ENCODE data around the gene GALNT7.

GALNT7 gene

GRCh38 chr4:173169178-173169427, 492 bp downstream of the GALNT7 start:
- H3K4me1 ChIP-seq (ENCODE audit: control insufficient read depth in 2 of 2, insufficient read depth in 1 of 2, low read depth in 1 of 2, low read length in 2 of 2): peaks cover 5 to 6% of the 10 kb centered on the region in 2 donors
- H3K14ac ChIP-seq (ENCODE audit: low read length): peak overlapping the region; percentile 89
- H2BK12ac ChIP-seq (ENCODE audit: low read length): no peak overlapping the region
- no peak for DNase-seq (ENCODE audit: low spot score)
- H3K79me1 ChIP-seq (ENCODE audit: low read depth, low read length): peaks cover 4% of the 10 kb centered on the region
- no peak overlapping the region for H4K91ac ChIP-seq (ENCODE audit: low read depth, low read length, poor library complexity)
- peaks cover 0 to 6% of the 10 kb centered on the region in 2 donors for H3K9me3 ChIP-seq (replicated peaks in 1 of 2; ENCODE audit: control insufficient read depth in 2 of 2, insufficient read depth in 1 of 2, low read depth in 1 of 2, low read length in 2 of 2)
- no CpG with 5 or more reads among the region's 41 CpGs for WGBS, 2 donors (ENCODE audit: extremely low coverage in 2 of 2, insufficient read length in 2 of 2, insufficient replicate concordance in 1 of 2)
- H2BK120ac ChIP-seq (ENCODE audit: low read depth, low read length): no peak overlapping the region
- H3K18ac ChIP-seq (ENCODE audit: low read length): peak overlapping the region; percentile 100
- peak overlapping the region; percentile 96 for H3K23ac ChIP-seq (ENCODE audit: low read depth, low read length, poor library complexity)
- peak overlapping the region; percentile 75 to 91 for H3K4me3 ChIP-seq (ENCODE audit: low read length in 2 of 2)
- peak overlapping the region; percentile 75 for H2AK5ac ChIP-seq (ENCODE audit: low read depth, low read length)
- H3K4me2 ChIP-seq (ENCODE audit: insufficient read depth, low read length, poor library complexity, severe bottlenecking): peak overlapping the region; percentile 54
- peak overlapping the region; percentile 95 for H3K9ac ChIP-seq (ENCODE audit: low read depth, low read length, poor library complexity)
- H2BK15ac ChIP-seq (ENCODE audit: low read length): no peak overlapping the region
- H4K8ac ChIP-seq (ENCODE audit: low read depth, low read length): no peak overlapping the region
- H2AFZ ChIP-seq (ENCODE audit: low read length): peak overlapping the region; percentile 97
- peak overlapping the region; percentile 95 for H2BK5ac ChIP-seq (ENCODE audit: low read length)
- peak overlapping the region; percentile 99 for H3K27ac ChIP-seq (replicated peaks; ENCODE audit: low read length)
- H3K27me3 ChIP-seq (ENCODE audit: control insufficient read depth in 3 of 3, insufficient read depth in 3 of 3, low read depth in 1 of 3, low read length in 3 of 3): no peaks in the 10 kb centered on the region
- H3K4ac ChIP-seq (ENCODE audit: low read length): no peak overlapping the region
- peaks cover 0 to 4% of the 10 kb centered on the region in 2 donors for H3K36me3 ChIP-seq (replicated peaks in 1 of 2; ENCODE audit: control insufficient read depth in 2 of 2, insufficient read depth in 2 of 2, low read length in 2 of 2)

- H3K4me3 ChIP-seq (ENCODE audit: low read length in 2 of 2): peak overlapping the region; percentile 75 to 91
- peak overlapping the region; percentile 99 for H3K27ac ChIP-seq (replicated peaks; ENCODE audit: low read length)
- H3K4me2 ChIP-seq (ENCODE audit: insufficient read depth, low read length, poor library complexity, severe bottlenecking): peak overlapping the region; percentile 73
- H3K9me3 ChIP-seq (replicated peaks in 1 of 2; ENCODE audit: control insufficient read depth in 2 of 2, insufficient read depth in 1 of 2, low read depth in 1 of 2, low read length in 2 of 2): peaks cover 0 to 6% of the 10 kb centered on the region in 2 donors
- H3K9ac ChIP-seq (ENCODE audit: low read depth, low read length, poor library complexity): peak overlapping the region; percentile 95
- no CpG with 5 or more reads among the region's 92 CpGs for WGBS, 2 donors (ENCODE audit: extremely low coverage in 2 of 2, insufficient read length in 2 of 2, insufficient replicate concordance in 1 of 2)
- H2BK15ac ChIP-seq (ENCODE audit: low read length): no peak overlapping the region
- peak overlapping the region; percentile 96 for H3K18ac ChIP-seq (ENCODE audit: low read length)
- no peak overlapping the region for H3K4ac ChIP-seq (ENCODE audit: low read length)
- peak overlapping the region; percentile 97 for H2AFZ ChIP-seq (ENCODE audit: low read length)
- H3K27me3 ChIP-seq (ENCODE audit: control insufficient read depth in 3 of 3, insufficient read depth in 3 of 3, low read depth in 1 of 3, low read length in 3 of 3): no peaks in the 10 kb centered on the region
- H3K14ac ChIP-seq (ENCODE audit: low read length): peak overlapping the region; percentile 82
- no peak overlapping the region for H2BK120ac ChIP-seq (ENCODE audit: low read depth, low read length)
- peaks cover 6 to 7% of the 10 kb centered on the region in 2 donors for H3K4me1 ChIP-seq (ENCODE audit: control insufficient read depth in 2 of 2, insufficient read depth in 1 of 2, low read depth in 1 of 2, low read length in 2 of 2)
- peaks cover 0 to 4% of the 10 kb centered on the region in 2 donors for H3K36me3 ChIP-seq (replicated peaks in 1 of 2; ENCODE audit: control insufficient read depth in 2 of 2, insufficient read depth in 2 of 2, low read length in 2 of 2)
- no peak overlapping the region for H4K91ac ChIP-seq (ENCODE audit: low read depth, low read length, poor library complexity)
- peak overlapping the region; percentile 73 for H2BK12ac ChIP-seq (ENCODE audit: low read length)
- H2BK5ac ChIP-seq (ENCODE audit: low read length): peak overlapping the region; percentile 96
- H3K23ac ChIP-seq (ENCODE audit: low read depth, low read length, poor library complexity): peak overlapping the region; percentile 96
- peaks cover 5% of the 10 kb centered on the region for H3K79me1 ChIP-seq (ENCODE audit: low read depth, low read length)
- peak overlapping the region; percentile 82 for H4K8ac ChIP-seq (ENCODE audit: low read depth, low read length)
- H2AK5ac ChIP-seq (ENCODE audit: low read depth, low read length): peak overlapping the region; percentile 75
- DNase-seq (ENCODE audit: low spot score): peak; percentile 70
These were observed 994 bp downstream of the GALNT7 start for GRCh38 chr4:173169428-173170181.

- WGBS, 2 donors (ENCODE audit: extremely low coverage in 2 of 2, insufficient read length in 2 of 2, insufficient replicate concordance in 1 of 2): no CpG with 5 or more reads among the region's 13 CpGs
- no peak for DNase-seq (ENCODE audit: low spot score)
- H3K9me3 ChIP-seq (replicated peaks in 1 of 2; ENCODE audit: control insufficient read depth in 2 of 2, insufficient read depth in 1 of 2, low read depth in 1 of 2, low read length in 2 of 2): peaks cover 0 to 6% of the 10 kb centered on the region in 2 donors
These were observed 1.7 kb downstream of the GALNT7 start for GRCh38 chr4:173170182-173170778.

GRCh38 chr4:173171098-173171497, 2.5 kb downstream of the GALNT7 start:
- Histone ChIP-seq H2BK5ac (ENCODE audit: low read length) (no peak overlapping the region), H3K4ac (ENCODE audit: low read length) (no peak overlapping the region), H2AFZ (ENCODE audit: low read length) (no peak overlapping the region), H2BK120ac (ENCODE audit: low read depth, low read length) (no peak overlapping the region), H3K27me3 (ENCODE audit: control insufficient read depth in 3 of 3, insufficient read depth in 3 of 3, low read depth in 1 of 3, low read length in 3 of 3) (no peaks in the 10 kb centered on the region), H3K4me2 (ENCODE audit: insufficient read depth, low read length, poor library complexity, severe bottlenecking) (no peak overlapping the region), H3K4me3 (ENCODE audit: low read length in 2 of 2) (no peak overlapping the region), H3K23ac (ENCODE audit: low read depth, low read length, poor library complexity) (no peak overlapping the region), H3K18ac (ENCODE audit: low read length) (no peak overlapping the region), H3K14ac (ENCODE audit: low read length) (no peak overlapping the region), H3K36me3 (replicated peaks in 1 of 2; ENCODE audit: control insufficient read depth in 2 of 2, insufficient read depth in 2 of 2, low read length in 2 of 2) (peaks cover 0 to 1% of the 10 kb centered on the region in 2 donors), H3K79me1 (ENCODE audit: low read depth, low read length) (peaks cover 6% of the 10 kb centered on the region), H4K8ac (ENCODE audit: low read depth, low read length) (no peak overlapping the region), H2BK15ac (ENCODE audit: low read length) (no peak overlapping the region), H2BK12ac (ENCODE audit: low read length) (no peak overlapping the region), H3K4me1 (ENCODE audit: control insufficient read depth in 2 of 2, insufficient read depth in 1 of 2, low read depth in 1 of 2, low read length in 2 of 2) (peaks cover 6 to 7% of the 10 kb centered on the region in 2 donors), H4K91ac (ENCODE audit: low read depth, low read length, poor library complexity) (no peak overlapping the region), H3K9ac (ENCODE audit: low read depth, low read length, poor library complexity) (no peak overlapping the region), H3K27ac (replicated peaks; ENCODE audit: low read length) (no peak overlapping the region), H2AK5ac (ENCODE audit: low read depth, low read length) (no peak overlapping the region), H3K9me3 (replicated peaks in 1 of 2; ENCODE audit: control insufficient read depth in 2 of 2, insufficient read depth in 1 of 2, low read depth in 1 of 2, low read length in 2 of 2) (peaks cover 0 to 6% of the 10 kb centered on the region in 2 donors)
- WGBS, 2 donors (ENCODE audit: extremely low coverage in 2 of 2, insufficient read length in 2 of 2, insufficient replicate concordance in 1 of 2): no CpG with 5 or more reads among the region's 2 CpGs
- no peak for DNase-seq (ENCODE audit: low spot score)

More at GRCh38 chr4:173170182-173170778, 1.7 kb downstream of the GALNT7 start:
- Histone ChIP-seq H2BK12ac (ENCODE audit: low read length) (peak overlapping the region; percentile 73), H3K79me1 (ENCODE audit: low read depth, low read length) (peaks cover 6% of the 10 kb centered on the region), H3K9ac (ENCODE audit: low read depth, low read length, poor library complexity) (peak overlapping the region; percentile 95), H2BK15ac (ENCODE audit: low read length) (no peak overlapping the region), H3K36me3 (replicated peaks in 1 of 2; ENCODE audit: control insufficient read depth in 2 of 2, insufficient read depth in 2 of 2, low read length in 2 of 2) (peaks cover 0 to 4% of the 10 kb centered on the region in 2 donors), H3K4me2 (ENCODE audit: insufficient read depth, low read length, poor library complexity, severe bottlenecking) (peak overlapping the region; percentile 73), H3K14ac (ENCODE audit: low read length) (peak overlapping the region; percentile 82), H2BK120ac (ENCODE audit: low read depth, low read length) (no peak overlapping the region), H3K4me1 (ENCODE audit: control insufficient read depth in 2 of 2, insufficient read depth in 1 of 2, low read depth in 1 of 2, low read length in 2 of 2) (peaks cover 6 to 7% of the 10 kb centered on the region in 2 donors), H3K27me3 (ENCODE audit: control insufficient read depth in 3 of 3, insufficient read depth in 3 of 3, low read depth in 1 of 3, low read length in 3 of 3) (no peaks in the 10 kb centered on the region), H3K18ac (ENCODE audit: low read length) (peak overlapping the region; percentile 96), H3K4me3 (ENCODE audit: low read length in 2 of 2) (peak overlapping the region; percentile 75 to 91), H3K23ac (ENCODE audit: low read depth, low read length, poor library complexity) (peak overlapping the region; percentile 96), H2AK5ac (ENCODE audit: low read depth, low read length) (peak overlapping the region; percentile 75), H3K4ac (ENCODE audit: low read length) (no peak overlapping the region), H2BK5ac (ENCODE audit: low read length) (peak overlapping the region; percentile 96), H3K27ac (replicated peaks; ENCODE audit: low read length) (peak overlapping the region; percentile 99), H4K8ac (ENCODE audit: low read depth, low read length) (peak overlapping the region; percentile 82), H2AFZ (ENCODE audit: low read length) (peak overlapping the region; percentile 97), H4K91ac (ENCODE audit: low read depth, low read length, poor library complexity) (no peak overlapping the region)

All from neuronal stem cell (in vitro differentiated cells).